GM13976 (cell line): ENCODE results near the gene INTS4.
A peak's percentile ranks its signal among the peaks of the same experiment; 100 is the strongest.
"Not testable (repeated sequence)": the region's sequence is repeated elsewhere in the genome, so short reads cannot be mapped to it uniquely, and the experiment has no call there.

Source experiments
- DNase-seq: peaks from one replicate; pipeline ENCODE4 v3.0.0; 2012; ENCODE audit warnings: low spot score
- in situ Hi-C: fragments of 300-500 bp; cut with MboI; formaldehyde crosslinking; loops from one replicate; pipeline ENCODE4 v1.12.0; 2022; ENCODE audit warnings: low sequenced_read_pairs, mixed read lengths, inconsistent platforms; ENCODE audit not compliant: unreplicated experiment
- TF ChIP-seq, protein P1 (sequence below): IDR thresholded peaks from 2 replicates; pipeline ENCODE4 v1.5.1; 2012; ENCODE audit warnings: borderline replicate concordance, mild to moderate bottlenecking; ENCODE audit not compliant: insufficient read depth; ENCODE audit errors: extremely low read depth, missing control alignments, control extremely low read depth

Gene INTS4, protein sequence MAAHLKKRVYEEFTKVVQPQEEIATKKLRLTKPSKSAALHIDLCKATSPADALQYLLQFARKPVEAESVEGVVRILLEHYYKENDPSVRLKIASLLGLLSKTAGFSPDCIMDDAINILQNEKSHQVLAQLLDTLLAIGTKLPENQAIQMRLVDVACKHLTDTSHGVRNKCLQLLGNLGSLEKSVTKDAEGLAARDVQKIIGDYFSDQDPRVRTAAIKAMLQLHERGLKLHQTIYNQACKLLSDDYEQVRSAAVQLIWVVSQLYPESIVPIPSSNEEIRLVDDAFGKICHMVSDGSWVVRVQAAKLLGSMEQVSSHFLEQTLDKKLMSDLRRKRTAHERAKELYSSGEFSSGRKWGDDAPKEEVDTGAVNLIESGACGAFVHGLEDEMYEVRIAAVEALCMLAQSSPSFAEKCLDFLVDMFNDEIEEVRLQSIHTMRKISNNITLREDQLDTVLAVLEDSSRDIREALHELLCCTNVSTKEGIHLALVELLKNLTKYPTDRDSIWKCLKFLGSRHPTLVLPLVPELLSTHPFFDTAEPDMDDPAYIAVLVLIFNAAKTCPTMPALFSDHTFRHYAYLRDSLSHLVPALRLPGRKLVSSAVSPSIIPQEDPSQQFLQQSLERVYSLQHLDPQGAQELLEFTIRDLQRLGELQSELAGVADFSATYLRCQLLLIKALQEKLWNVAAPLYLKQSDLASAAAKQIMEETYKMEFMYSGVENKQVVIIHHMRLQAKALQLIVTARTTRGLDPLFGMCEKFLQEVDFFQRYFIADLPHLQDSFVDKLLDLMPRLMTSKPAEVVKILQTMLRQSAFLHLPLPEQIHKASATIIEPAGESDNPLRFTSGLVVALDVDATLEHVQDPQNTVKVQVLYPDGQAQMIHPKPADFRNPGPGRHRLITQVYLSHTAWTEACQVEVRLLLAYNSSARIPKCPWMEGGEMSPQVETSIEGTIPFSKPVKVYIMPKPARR

GRCh38 chr11:77994434-77995362 is at the start of gene INTS4:
Gene INTS4 (minus strand): TSS chr11:77994668. CDS start chr11:77994643, 25 bp downstream.
- peak; percentile 92 for DNase-seq
- TF ChIP-seq, protein P1, sequence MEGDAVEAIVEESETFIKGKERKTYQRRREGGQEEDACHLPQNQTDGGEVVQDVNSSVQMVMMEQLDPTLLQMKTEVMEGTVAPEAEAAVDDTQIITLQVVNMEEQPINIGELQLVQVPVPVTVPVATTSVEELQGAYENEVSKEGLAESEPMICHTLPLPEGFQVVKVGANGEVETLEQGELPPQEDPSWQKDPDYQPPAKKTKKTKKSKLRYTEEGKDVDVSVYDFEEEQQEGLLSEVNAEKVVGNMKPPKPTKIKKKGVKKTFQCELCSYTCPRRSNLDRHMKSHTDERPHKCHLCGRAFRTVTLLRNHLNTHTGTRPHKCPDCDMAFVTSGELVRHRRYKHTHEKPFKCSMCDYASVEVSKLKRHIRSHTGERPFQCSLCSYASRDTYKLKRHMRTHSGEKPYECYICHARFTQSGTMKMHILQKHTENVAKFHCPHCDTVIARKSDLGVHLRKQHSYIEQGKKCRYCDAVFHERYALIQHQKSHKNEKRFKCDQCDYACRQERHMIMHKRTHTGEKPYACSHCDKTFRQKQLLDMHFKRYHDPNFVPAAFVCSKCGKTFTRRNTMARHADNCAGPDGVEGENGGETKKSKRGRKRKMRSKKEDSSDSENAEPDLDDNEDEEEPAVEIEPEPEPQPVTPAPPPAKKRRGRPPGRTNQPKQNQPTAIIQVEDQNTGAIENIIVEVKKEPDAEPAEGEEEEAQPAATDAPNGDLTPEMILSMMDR: no peak
- in situ Hi-C loops: no loop called here

- no peak for DNase-seq
- in situ Hi-C loops: no loop called here
- TF ChIP-seq, protein P1: no peak
These were observed 47.5 kb upstream of the INTS4 start for GRCh38 chr11:78041843-78042440.

- DNase-seq, in situ Hi-C loops: not testable (repeated sequence)
These were observed 46.9 kb upstream of the INTS4 start for GRCh38 chr11:78041380-78041719.

- TF ChIP-seq, protein P1: no peak
- in situ Hi-C loops: no loop called here
- DNase-seq: no peak
These were observed 46.4 kb upstream of the INTS4 start for GRCh38 chr11:78040691-78041379.

DNA sequence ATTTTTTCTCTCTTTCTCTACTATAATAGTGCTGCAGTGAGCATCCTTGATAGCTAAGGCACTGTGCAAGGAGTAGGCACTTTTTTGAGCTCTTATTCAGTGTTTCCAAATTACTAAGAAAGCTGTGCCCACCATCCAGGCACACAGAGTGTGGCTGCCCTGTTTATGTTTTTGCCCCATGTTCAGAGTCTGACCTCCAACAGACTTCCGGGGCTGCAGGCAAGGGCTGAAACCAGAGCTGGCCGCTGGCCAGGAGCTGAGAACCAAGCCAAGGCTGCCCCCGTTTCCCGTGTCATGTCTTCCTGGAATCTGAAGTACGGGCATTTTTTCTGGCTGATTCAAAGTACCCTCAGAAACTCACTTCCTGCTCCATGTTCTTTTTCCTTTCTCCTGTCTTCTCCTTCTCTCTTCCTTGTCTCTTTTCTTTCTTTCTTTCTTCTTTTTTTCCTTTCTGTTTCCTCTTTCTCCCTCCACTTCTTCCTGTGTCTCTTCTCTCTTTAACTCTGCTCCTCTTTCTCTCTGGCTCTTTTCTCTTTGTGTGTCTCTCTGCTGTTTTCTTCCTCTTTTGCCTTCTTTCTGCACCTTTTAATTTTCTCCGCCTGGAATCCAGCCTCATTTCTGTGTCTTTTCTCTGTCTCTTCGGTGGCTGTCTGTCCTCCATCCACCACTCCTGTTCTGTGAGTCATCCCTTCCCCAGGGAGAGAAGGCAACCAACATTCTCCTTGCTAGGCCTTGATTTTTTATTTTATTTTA is 45.6 kb upstream of the INTS4 start:
- peak; percentile 70 for DNase-seq
- in situ Hi-C loops: no loop called here
- TF ChIP-seq, protein P1: no peak

GRCh38 chr11:78039391-78039918 is 45.0 kb upstream of the INTS4 start:
- in situ Hi-C loops: no loop called here

More at GRCh38 chr11:78039391-78039918, 45.0 kb upstream of the INTS4 start:
- TF ChIP-seq, protein P1: no peak
- DNase-seq: no peak
